Adrenal gland (tissue), 12 donors: Measurements from ENCODE around the gene ZFP92. TPM values are rescaled to one million over a fixed set of nuclear protein-coding genes. Genes with fewer than 3 reads are reported as not detected.

Source experiments
- DNase-seq, 7 donors: peaks; one replicate each; pipeline ENCODE4 v3.0.0-alpha.2; 2019 to 2020
- H3K27ac ChIP-seq, 5 donors: fragments of 200-600 bp; sonication (generic) in 4 of 5; 1 replicate in 3 of 5; 2 replicates in 2 of 5; pipeline versions ENCODE4 v1.5.1 to v1.8.0; 2016 to 2020; ENCODE audit warnings: mild to moderate bottlenecking in 1 of 5
- H3K27me3 ChIP-seq: fragments of 200-600 bp; 2 replicates; pipeline ENCODE4 v1.8.0; 2021
- H3K36me3 ChIP-seq, 2 donors: fragments of 200-600 bp; replicated peaks in 1 of 2; 1 replicate in 1 of 2; 2 replicates in 1 of 2; pipeline versions ENCODE4 v1.5.1 to v1.8.0; 2018 to 2022
- H3K4me1 ChIP-seq, 2 donors: fragments of 200-600 bp; replicated peaks in 1 of 2; 1 replicate in 1 of 2; 2 replicates in 1 of 2; pipeline versions ENCODE4 v1.5.1 to v1.8.0; 2018 to 2021
- H3K4me3 ChIP-seq, 4 donors: fragments of 200-600 bp; sonication (generic) in 3 of 4; one replicate each; pipeline ENCODE4 v1.5.1; 2016 to 2018
- H3K9me3 ChIP-seq, 3 donors: fragments of 200-600 bp; sonication (generic) in 1 of 3; replicated peaks in 1 of 3; 1 replicate in 2 of 3; 2 replicates in 1 of 3; pipeline versions ENCODE4 v1.5.1 to v1.8.0; 2016 to 2021
- POLR2A ChIP-seq, 2 donors: fragments of 450-650 bp; IDR thresholded peaks; one replicate each; pipeline ENCODE4 v1.6.1; 2017; ENCODE audit warnings: antibody characterized with exemption in 2 of 2, mild to moderate bottlenecking in 2 of 2, moderate library complexity in 1 of 2
- WGBS, 4 donors: extraction: QIAGEN DNeasy Blood & Tissue Kit in 2 of 4; methylation state at CpG; one replicate each; pipeline versions ENCODE4 v1.1.5 to v1.1.7; 2013 to 2017; 5-methylcytosine and 5-hydroxymethylcytosine counted together
- intact Hi-C, 2 donors: fragments of 100-400 bp; cut with DNase I; formaldehyde crosslinking; loops; one replicate each; pipeline versions ENCODE4 v1.14.1 to v1.15.0; 2022 to 2023
- polyA plus RNA-seq, 3 donors: library from polyadenylated mRNA; stranded (reverse); fragments of 200-250 nt in 2 of 3; fragments of 350-450 nt in 1 of 3; fragmentation: Illumina TruSeq in 1 of 3; extraction: RNeasy Lipid Tissue Mini Kit (QIAGEN cat#74804) in 1 of 3; gene quantifications; one replicate each; pipeline ENCODE4 v1.2.3, GENCODE V29; 2013 to 2014
- total RNA-seq, 9 donors: library from RNA; depleted of rRNA in 4 of 9; stranded (reverse); fragments of >200 nt in 4 of 9; fragments of 120-200 nt in 1 of 9; fragmentation: NEBNext Ultra II Directional in 1 of 9; extraction: Animal tissue kit (Norgen Biotek cat#: 25700) in 1 of 9; gene quantifications; one replicate each; pipeline versions ENCODE4 v1.1.0 to v1.2.4, GENCODE V29; 2013 to 2023
- TF ChIP-seq, protein P1 (sequence below), 6 experiments: fragments of 450-650 bp in 4 of 6; fragments of 200-600 bp in 2 of 6; sonication (generic) in 1 of 6; IDR thresholded peaks; 1 replicate in 5 of 6; 2 replicates in 1 of 6; pipeline versions ENCODE4 v1.5.1 to v1.8.0; 2016 to 2021; ENCODE audit warnings: antibody characterized with exemption in 6 of 6, mild to moderate bottlenecking in 2 of 6, moderate library complexity in 1 of 6
- donor health status: healthy with polysubstance abuse.
- donor health status: Bipolar disorder and iron deficiency.
- donor health status: DM: yes; HTN: yes; CAD: no.
- donor health status: DM: no; HTN: no; CAD: no.
- donor health status: DM: no; HTN: no; CAD: no.
- donor health status: DM: yes; HTN: yes; CAD: no.

ZFP92 gene
- total and polyA plus RNA-seq, 12 donors: 0.71 to 7.5 (median 4.0) TPM

DNA sequence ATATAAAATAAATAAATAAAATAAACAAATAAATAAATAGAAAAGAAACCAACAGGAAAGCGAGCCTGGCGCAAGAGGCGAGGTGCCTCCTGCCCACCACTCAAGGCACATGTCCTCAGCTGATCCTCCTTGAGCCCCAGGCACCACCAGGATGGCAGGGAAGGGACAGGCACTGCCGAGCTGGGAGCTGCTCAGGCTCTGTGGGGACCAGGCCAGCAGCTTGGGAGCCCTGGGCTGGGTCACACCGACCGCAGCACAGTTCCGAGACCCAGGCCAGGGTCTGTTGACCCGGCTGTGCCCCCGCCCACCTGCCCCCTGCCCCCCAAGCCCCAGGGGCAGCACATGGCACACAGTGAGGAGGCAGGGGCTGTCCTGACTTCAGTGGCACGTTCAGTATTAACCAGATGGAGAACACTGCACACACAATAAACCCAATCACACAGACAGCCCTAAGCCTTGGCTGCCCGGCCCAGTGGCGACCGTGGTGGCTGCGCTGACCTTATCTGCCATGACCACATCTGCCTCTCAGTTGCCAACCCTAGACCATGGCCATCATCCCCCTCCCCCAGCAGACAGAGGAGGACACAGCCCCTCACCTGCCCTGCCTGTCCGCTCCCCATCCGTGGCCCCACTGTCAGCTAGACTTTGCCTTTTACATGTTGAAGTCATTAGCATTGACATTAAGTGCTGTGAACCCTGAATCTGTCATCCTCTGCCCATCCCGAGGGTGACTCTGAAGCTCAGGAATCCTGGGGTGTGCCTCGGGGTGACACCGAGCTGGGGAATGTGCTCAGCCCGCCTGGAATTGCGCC is 37.5 kb downstream of the ZFP92 start:
- no peaks in the 10 kb centered on the region for H3K27me3 ChIP-seq
- no peak overlapping the region for H3K27ac ChIP-seq
- intact Hi-C loops: no loop called here
- no peaks in the 10 kb centered on the region for H3K9me3 ChIP-seq
- H3K36me3 ChIP-seq: no peaks in the 10 kb centered on the region
- no peak overlapping the region for H3K4me3 ChIP-seq
- 79 to 97% (median 93%) methylated on average over 4 to 21 of the region's 21 CpGs for WGBS, 4 donors
- H3K4me1 ChIP-seq: no peaks in the 10 kb centered on the region
- no peak for DNase-seq
- TF ChIP-seq POLR2A (IDR thresholded peaks at IDR 0.05): no peak
- TF ChIP-seq, protein P1, sequence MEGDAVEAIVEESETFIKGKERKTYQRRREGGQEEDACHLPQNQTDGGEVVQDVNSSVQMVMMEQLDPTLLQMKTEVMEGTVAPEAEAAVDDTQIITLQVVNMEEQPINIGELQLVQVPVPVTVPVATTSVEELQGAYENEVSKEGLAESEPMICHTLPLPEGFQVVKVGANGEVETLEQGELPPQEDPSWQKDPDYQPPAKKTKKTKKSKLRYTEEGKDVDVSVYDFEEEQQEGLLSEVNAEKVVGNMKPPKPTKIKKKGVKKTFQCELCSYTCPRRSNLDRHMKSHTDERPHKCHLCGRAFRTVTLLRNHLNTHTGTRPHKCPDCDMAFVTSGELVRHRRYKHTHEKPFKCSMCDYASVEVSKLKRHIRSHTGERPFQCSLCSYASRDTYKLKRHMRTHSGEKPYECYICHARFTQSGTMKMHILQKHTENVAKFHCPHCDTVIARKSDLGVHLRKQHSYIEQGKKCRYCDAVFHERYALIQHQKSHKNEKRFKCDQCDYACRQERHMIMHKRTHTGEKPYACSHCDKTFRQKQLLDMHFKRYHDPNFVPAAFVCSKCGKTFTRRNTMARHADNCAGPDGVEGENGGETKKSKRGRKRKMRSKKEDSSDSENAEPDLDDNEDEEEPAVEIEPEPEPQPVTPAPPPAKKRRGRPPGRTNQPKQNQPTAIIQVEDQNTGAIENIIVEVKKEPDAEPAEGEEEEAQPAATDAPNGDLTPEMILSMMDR (IDR thresholded peaks at IDR 0.05): no peak

- TF ChIP-seq, protein P1 (IDR thresholded peaks at IDR 0.05): no peak
- no peak for TF ChIP-seq POLR2A (IDR thresholded peaks at IDR 0.05)
- DNase-seq: no peak
- H3K4me3 ChIP-seq: no peak overlapping the region
- no peaks in the 10 kb centered on the region for H3K36me3 ChIP-seq
- H3K9me3 ChIP-seq: no peaks in the 10 kb centered on the region
- no peaks in the 10 kb centered on the region for H3K27me3 ChIP-seq
- intact Hi-C loops: no loop called here
- H3K4me1 ChIP-seq: no peaks in the 10 kb centered on the region
- 83 to 91% (median 88%) methylated on average over 7 to 15 of the region's 15 CpGs for WGBS, 4 donors
- H3K27ac ChIP-seq: no peak overlapping the region
These were observed 38.3 kb downstream of the ZFP92 start for GRCh38 chrX:153449368-153450113.

DNA sequence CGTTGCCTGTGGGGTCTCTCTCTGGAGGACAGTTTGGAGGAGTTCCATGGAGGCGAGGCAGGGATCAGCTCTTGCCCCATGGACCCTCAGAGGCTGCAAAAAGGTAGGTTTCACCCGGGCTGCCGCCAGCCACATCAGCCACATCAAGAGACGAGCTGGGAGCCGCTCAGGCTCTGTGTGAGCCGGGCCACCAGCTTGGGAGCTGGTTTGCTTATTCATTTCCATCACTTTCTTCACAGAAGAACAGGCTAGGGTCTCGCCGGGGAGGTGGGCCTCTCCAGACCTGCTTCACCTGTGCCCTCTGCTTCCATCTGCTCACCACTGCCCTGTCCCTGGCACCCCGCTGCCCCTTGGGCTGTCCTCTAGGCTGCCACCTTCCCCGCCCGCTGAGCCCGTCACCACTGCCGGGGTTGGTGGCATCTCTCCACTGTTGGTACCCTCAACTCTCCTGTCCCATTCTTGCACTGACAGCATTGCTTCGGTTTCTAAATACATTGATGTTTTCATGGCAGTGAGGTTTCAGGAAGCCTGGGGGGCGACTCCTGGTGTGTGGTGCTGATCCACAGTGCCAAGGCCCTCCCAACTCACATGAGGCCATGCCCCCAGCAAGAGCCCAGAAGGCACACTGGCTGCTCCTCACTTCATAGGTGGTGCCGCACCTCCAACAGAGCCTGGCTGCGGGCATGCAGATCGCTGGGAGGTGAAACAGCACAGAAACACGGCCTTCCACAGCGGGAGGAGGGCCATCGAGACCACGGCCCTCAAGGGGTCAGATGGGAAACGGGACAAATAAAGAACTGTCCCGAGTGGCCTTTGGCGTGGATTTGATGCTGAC is 39.1 kb downstream of the ZFP92 start:
- no peak for DNase-seq
- Histone ChIP-seq H3K27me3 (no peaks in the 10 kb centered on the region), H3K36me3 (no peaks in the 10 kb centered on the region), H3K9me3 (no peaks in the 10 kb centered on the region), H3K27ac (no peak overlapping the region), H3K4me3 (no peak overlapping the region), H3K4me1 (no peaks in the 10 kb centered on the region)
- TF ChIP-seq, protein P1 (IDR thresholded peaks at IDR 0.05): no peak
- 85 to 97% (median 89%) methylated on average over 16 to 26 of the region's 26 CpGs for WGBS, 4 donors
- intact Hi-C loops: no loop called here

DNA sequence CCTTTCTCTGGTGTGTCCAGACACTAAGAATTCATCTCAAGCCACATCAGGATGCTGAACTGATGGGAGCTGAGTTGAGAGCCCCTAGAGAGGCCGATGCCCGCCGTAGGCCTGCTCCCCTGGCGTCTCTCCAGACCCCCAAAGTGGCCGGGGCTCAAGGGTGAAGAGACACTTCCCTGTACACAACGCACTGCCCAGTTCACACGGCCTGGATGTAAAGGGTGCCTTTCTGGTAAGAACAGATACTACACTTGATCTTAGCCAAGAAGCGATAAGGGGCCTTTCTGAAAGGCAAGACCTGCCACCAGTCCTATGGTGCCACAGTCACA is 39.6 kb downstream of the ZFP92 start:
- no peaks in the 10 kb centered on the region for H3K36me3 ChIP-seq
- intact Hi-C loops: no loop called here
- no peaks in the 10 kb centered on the region for H3K27me3 ChIP-seq
- DNase-seq: no peak
- H3K27ac ChIP-seq: no peak overlapping the region
- TF ChIP-seq, protein P1 (IDR thresholded peaks at IDR 0.05): no peak
- no peak for TF ChIP-seq POLR2A (IDR thresholded peaks at IDR 0.05)
- WGBS, 4 donors: 86 to 94% (median 88%) methylated on average over 7 to 8 of the region's 8 CpGs; no CpG with 5 or more reads in 1 of the 4 donors
- no peaks in the 10 kb centered on the region for H3K4me1 ChIP-seq
- no peak overlapping the region for H3K4me3 ChIP-seq
- no peaks in the 10 kb centered on the region for H3K9me3 ChIP-seq
